Stimulated activated naive CD8-positive, alpha-beta T cell treated with anti-CD3 and anti-CD28 coated beads, Interleukin-15, amount 100 ng/mL, for 72 hours (primary cell): ENCODE measurements around the gene MZT2A.
"Not testable (repeated sequence)": the region's sequence is repeated elsewhere in the genome, so short reads cannot be mapped to it uniquely, and the experiment has no call there.

Experiments
- ATAC-seq: fragments of 150-1000 bp; cut with Tn5 transposase; 2 replicates; pipeline ENCODE4 v1.10.0; 2021; ENCODE audit warnings: mild to moderate bottlenecking, moderate library complexity
- DNase-seq, 2 donors: peaks; one replicate each; pipeline ENCODE4 v3.0.0; 2021 to 2022
- H3K27ac Mint-ChIP-seq, 2 donors: one replicate each; pipeline ENCODE4 v1.8.0; 2022; ENCODE audit warnings: mild to moderate bottlenecking in 2 of 2, mixed read lengths in 2 of 2, moderate library complexity in 2 of 2
- H3K27me3 Mint-ChIP-seq: one replicate; pipeline ENCODE4 v1.8.0; 2022; ENCODE audit warnings: mixed read lengths
- H3K4me1 Mint-ChIP-seq: one replicate; pipeline ENCODE4 v1.8.0; 2022; ENCODE audit warnings: mild to moderate bottlenecking, mixed read lengths
- H3K4me3 Mint-ChIP-seq, 2 donors: one replicate each; pipeline ENCODE4 v1.8.0; 2022; ENCODE audit warnings: mild to moderate bottlenecking in 2 of 2, mixed read lengths in 2 of 2, moderate library complexity in 1 of 2
- H3K9me3 Mint-ChIP-seq, 2 donors: one replicate each; pipeline ENCODE4 v1.8.0; 2022; ENCODE audit warnings: mixed read lengths in 2 of 2

The MZT2A gene

GRCh38 chr2:131492015-131492417 is at the start of gene MZT2A:
TSS of gene MZT2A (minus strand) at chr2:131492397. CDS start at chr2:131492376, 21 bp downstream.
- H3K27ac Mint-ChIP-seq = peak within 1 kb of the TSS; percentile 97 to 99
- H3K4me3 Mint-ChIP-seq = peak within 1 kb of the TSS; percentile 97 to 98
- H3K27me3 Mint-ChIP-seq, DNase-seq, H3K9me3 Mint-ChIP-seq: not testable (repeated sequence)
- peaks cover 60% of the 10 kb centered on the region for H3K4me1 Mint-ChIP-seq
- ATAC-seq = peak; percentile 12

- H3K4me1 Mint-ChIP-seq, DNase-seq, H3K4me3 Mint-ChIP-seq, ATAC-seq, H3K27me3 Mint-ChIP-seq, H3K9me3 Mint-ChIP-seq, H3K27ac Mint-ChIP-seq: not testable (repeated sequence)
Measured at GRCh38 chr2:131538856-131539255, 46.7 kb upstream of the MZT2A start.

GRCh38 chr2:131536841-131537240 is 44.6 kb upstream of the MZT2A start:
- H3K4me1 Mint-ChIP-seq, H3K9me3 Mint-ChIP-seq, DNase-seq, H3K27me3 Mint-ChIP-seq, H3K27ac Mint-ChIP-seq, ATAC-seq, H3K4me3 Mint-ChIP-seq: not testable (repeated sequence)

GRCh38 chr2:131535951-131536826 is 44.0 kb upstream of the MZT2A start:
- not testable (repeated sequence) for H3K27ac Mint-ChIP-seq, H3K4me1 Mint-ChIP-seq, DNase-seq, H3K4me3 Mint-ChIP-seq, H3K27me3 Mint-ChIP-seq, H3K9me3 Mint-ChIP-seq, ATAC-seq

- no peak overlapping the region for H3K4me3 Mint-ChIP-seq
- no peaks in the 10 kb centered on the region for H3K4me1 Mint-ChIP-seq
- DNase-seq (no peak), ATAC-seq (no peak)
- H3K27ac Mint-ChIP-seq = peak overlapping the region in 1 of 2 donors; percentile 54
- H3K27me3 Mint-ChIP-seq = no peaks in the 10 kb centered on the region
- no peaks in the 10 kb centered on the region for H3K9me3 Mint-ChIP-seq
Measured at GRCh38 chr2:131535526-131535925, 43.3 kb upstream of the MZT2A start.

GRCh38 chr2:131534965-131535364 is 42.8 kb upstream of the MZT2A start:
- H3K4me1 Mint-ChIP-seq, H3K27ac Mint-ChIP-seq, ATAC-seq, H3K27me3 Mint-ChIP-seq, H3K4me3 Mint-ChIP-seq, H3K9me3 Mint-ChIP-seq, DNase-seq: not testable (repeated sequence)

- not testable (repeated sequence) for H3K9me3 Mint-ChIP-seq, H3K4me3 Mint-ChIP-seq, H3K27me3 Mint-ChIP-seq, DNase-seq, H3K4me1 Mint-ChIP-seq, H3K27ac Mint-ChIP-seq
- ATAC-seq = peak; percentile 7
Measured at GRCh38 chr2:131534317-131534672, 42.1 kb upstream of the MZT2A start.

- peaks cover 14% of the 10 kb centered on the region for H3K4me1 Mint-ChIP-seq
- not testable (repeated sequence) for DNase-seq, ATAC-seq, H3K27me3 Mint-ChIP-seq, H3K27ac Mint-ChIP-seq, H3K9me3 Mint-ChIP-seq, H3K4me3 Mint-ChIP-seq
Measured at GRCh38 chr2:131533609-131534316, 41.6 kb upstream of the MZT2A start.

GRCh38 chr2:131532723-131533608 is 40.8 kb upstream of the MZT2A start:
- H3K4me3 Mint-ChIP-seq, DNase-seq, H3K9me3 Mint-ChIP-seq, H3K27ac Mint-ChIP-seq, H3K27me3 Mint-ChIP-seq: not testable (repeated sequence)
- peak; percentile 11 for ATAC-seq
- peaks cover 20% of the 10 kb centered on the region for H3K4me1 Mint-ChIP-seq

- H3K27me3 Mint-ChIP-seq, DNase-seq, H3K4me3 Mint-ChIP-seq, ATAC-seq, H3K27ac Mint-ChIP-seq, H3K9me3 Mint-ChIP-seq: not testable (repeated sequence)
- H3K4me1 Mint-ChIP-seq = peaks cover 29% of the 10 kb centered on the region
Measured at GRCh38 chr2:131531547-131532185, 39.5 kb upstream of the MZT2A start.

GRCh38 chr2:131530626-131531344 is 38.6 kb upstream of the MZT2A start:
- not testable (repeated sequence) for H3K9me3 Mint-ChIP-seq, H3K27me3 Mint-ChIP-seq, H3K4me3 Mint-ChIP-seq, H3K27ac Mint-ChIP-seq, ATAC-seq, DNase-seq
- peaks cover 29% of the 10 kb centered on the region for H3K4me1 Mint-ChIP-seq

GRCh38 chr2:131529864-131530445 is 37.8 kb upstream of the MZT2A start:
- H3K9me3 Mint-ChIP-seq, DNase-seq, ATAC-seq, H3K27me3 Mint-ChIP-seq, H3K27ac Mint-ChIP-seq: not testable (repeated sequence)
- Mint-ChIP-seq H3K4me1 (peaks cover 29% of the 10 kb centered on the region), H3K4me3 (peak overlapping the region in 1 of 2 donors; percentile 24)

GRCh38 chr2:131528981-131529863 is 37.0 kb upstream of the MZT2A start:
- not testable (repeated sequence) for H3K9me3 Mint-ChIP-seq, H3K27ac Mint-ChIP-seq, H3K27me3 Mint-ChIP-seq
- H3K4me3 Mint-ChIP-seq = peak overlapping the region; percentile 57 to 83
- peak; percentile 44 for ATAC-seq
- DNase-seq = peak in 1 of 2 donors; percentile 16
- peaks cover 29% of the 10 kb centered on the region for H3K4me1 Mint-ChIP-seq
